ENCODE results near the gene EVC. TPM values are rescaled to one million over a fixed set of nuclear protein-coding genes. Genes with fewer than 3 reads are reported as not detected.

Gene EVC
- total RNA-seq, 1 donor from 2014 or later = 30.2 TPM

- TF ChIP-seq CTCF (IDR thresholded peaks at IDR 0.05; ENCODE audit: unreplicated experiment) = no peak
- no peak for DNase-seq (ENCODE audit: low spot score, unreplicated experiment)
- H3K27ac Mint-ChIP-seq = no peak overlapping the region
These were observed 38.6 kb downstream of the EVC start for GRCh38 chr4:5749568-5749967.

GRCh38 chr4:5750052-5750945 lies 39.3 kb downstream of the EVC start:
- no peaks in the 10 kb centered on the region for H3K9me3 Mint-ChIP-seq (ENCODE audit: low read depth)
- no peak overlapping the region for H3K4me3 Mint-ChIP-seq (ENCODE audit: low read depth)
- TF ChIP-seq CTCF (IDR thresholded peaks at IDR 0.05; ENCODE audit: unreplicated experiment) = no peak
- H3K4me1 Mint-ChIP-seq (ENCODE audit: low read depth) = no peaks in the 10 kb centered on the region
- no peaks in the 10 kb centered on the region for H3K27me3 Mint-ChIP-seq
- no peak for DNase-seq (ENCODE audit: low spot score, unreplicated experiment)
- H3K36me3 Mint-ChIP-seq (ENCODE audit: insufficient read depth) = peaks cover 14% of the 10 kb centered on the region
- no peak overlapping the region for H3K27ac Mint-ChIP-seq

More at GRCh38 chr4:5749568-5749967, 38.6 kb downstream of the EVC start:
- no peaks in the 10 kb centered on the region for H3K4me1 Mint-ChIP-seq (ENCODE audit: low read depth)
- no peaks in the 10 kb centered on the region for H3K27me3 Mint-ChIP-seq
- no peak overlapping the region for H3K4me3 Mint-ChIP-seq (ENCODE audit: low read depth)
- H3K9me3 Mint-ChIP-seq (ENCODE audit: low read depth) = no peaks in the 10 kb centered on the region
- peaks cover 16% of the 10 kb centered on the region for H3K36me3 Mint-ChIP-seq (ENCODE audit: insufficient read depth)

- H3K27ac Mint-ChIP-seq = no peak overlapping the region
- TF ChIP-seq CTCF (IDR thresholded peaks at IDR 0.05; ENCODE audit: unreplicated experiment) = no peak
- H3K36me3 Mint-ChIP-seq (ENCODE audit: insufficient read depth) = peaks cover 13% of the 10 kb centered on the region
- H3K4me3 Mint-ChIP-seq (ENCODE audit: low read depth) = no peak overlapping the region
- no peaks in the 10 kb centered on the region for H3K9me3 Mint-ChIP-seq (ENCODE audit: low read depth)
- H3K27me3 Mint-ChIP-seq = no peaks in the 10 kb centered on the region
- no peak for DNase-seq (ENCODE audit: low spot score, unreplicated experiment)
- H3K4me1 Mint-ChIP-seq (ENCODE audit: low read depth) = no peaks in the 10 kb centered on the region
These were observed 40.1 kb downstream of the EVC start for GRCh38 chr4:5750946-5751665.

- no peak for TF ChIP-seq CTCF (IDR thresholded peaks at IDR 0.05; ENCODE audit: unreplicated experiment)
- H3K36me3 Mint-ChIP-seq (ENCODE audit: insufficient read depth) = peaks cover 10% of the 10 kb centered on the region
- no peak overlapping the region for H3K4me3 Mint-ChIP-seq (ENCODE audit: low read depth)
- H3K27ac Mint-ChIP-seq = no peak overlapping the region
- H3K4me1 Mint-ChIP-seq (ENCODE audit: low read depth) = no peaks in the 10 kb centered on the region
- H3K9me3 Mint-ChIP-seq (ENCODE audit: low read depth) = no peaks in the 10 kb centered on the region
- DNase-seq (ENCODE audit: low spot score, unreplicated experiment) = no peak
- H3K27me3 Mint-ChIP-seq = no peaks in the 10 kb centered on the region
These were observed 40.8 kb downstream of the EVC start for GRCh38 chr4:5751666-5752375.
